ENCODE data around the gene GPR21.

The GPR21 gene

GRCh38 chr9:123061216-123061615 is 27.7 kb downstream of the GPR21 start:
- H3K27me3 ChIP-seq (ENCODE audit: insufficient read depth, poor library complexity, severe bottlenecking), result no peaks in the 10 kb centered on the region
- no peak overlapping the region for H3K4me3 ChIP-seq (replicated peaks; ENCODE audit: insufficient read depth, low read length)
- DNase-seq (ENCODE audit: low read depth in 1 of 2, low spot score in 1 of 2), result no peak
- no peak overlapping the region for H3K27ac ChIP-seq (replicated peaks)
- TF ChIP-seq CTCF (IDR thresholded peaks at IDR 0.05; ENCODE audit: insufficient read depth, low read length) (no peak), SPI1 (IDR thresholded peaks at IDR 0.05; ENCODE audit: borderline replicate concordance, low read depth) (no peak), REST (IDR thresholded peaks at IDR 0.05; ENCODE audit: insufficient replicate concordance, low read depth) (no peak), POLR2AphosphoS5 (IDR thresholded peaks at IDR 0.05; ENCODE audit: low read depth) (no peak), GABPA (IDR thresholded peaks at IDR 0.05; ENCODE audit: low read depth) (no peak)

GRCh38 chr9:123062351-123063176 is 29.1 kb downstream of the GPR21 start:
- TF ChIP-seq POLR2AphosphoS5 (IDR thresholded peaks at IDR 0.05; ENCODE audit: low read depth) (no peak), GABPA (IDR thresholded peaks at IDR 0.05; ENCODE audit: low read depth) (no peak), REST (IDR thresholded peaks at IDR 0.05; ENCODE audit: insufficient replicate concordance, low read depth) (no peak), CTCF (IDR thresholded peaks at IDR 0.05; ENCODE audit: insufficient read depth, low read length) (no peak), SPI1 (IDR thresholded peaks at IDR 0.05; ENCODE audit: borderline replicate concordance, low read depth) (no peak)
- no peak overlapping the region for H3K27ac ChIP-seq (replicated peaks)
- H3K4me3 ChIP-seq (replicated peaks; ENCODE audit: insufficient read depth, low read length), result no peak overlapping the region
- H3K27me3 ChIP-seq (ENCODE audit: insufficient read depth, poor library complexity, severe bottlenecking), result no peaks in the 10 kb centered on the region
- no peak for DNase-seq (ENCODE audit: low read depth in 1 of 2, low spot score in 1 of 2)

GRCh38 chr9:123063177-123063598 is 29.7 kb downstream of the GPR21 start:
- TF ChIP-seq SPI1 (IDR thresholded peaks at IDR 0.05; ENCODE audit: borderline replicate concordance, low read depth) (no peak), REST (IDR thresholded peaks at IDR 0.05; ENCODE audit: insufficient replicate concordance, low read depth) (no peak), GABPA (IDR thresholded peaks at IDR 0.05; ENCODE audit: low read depth) (no peak), CTCF (IDR thresholded peaks at IDR 0.05; ENCODE audit: insufficient read depth, low read length) (no peak), POLR2AphosphoS5 (IDR thresholded peaks at IDR 0.05; ENCODE audit: low read depth) (no peak)
- Histone ChIP-seq H3K4me3 (replicated peaks; ENCODE audit: insufficient read depth, low read length) (no peak overlapping the region), H3K27ac (replicated peaks) (no peak overlapping the region), H3K27me3 (ENCODE audit: insufficient read depth, poor library complexity, severe bottlenecking) (no peaks in the 10 kb centered on the region)
- no peak for DNase-seq (ENCODE audit: low read depth in 1 of 2, low spot score in 1 of 2)
